HepG2 (cell line): ENCODE measurements around the gene DENND2D. TPM values are rescaled to one million over a fixed set of nuclear protein-coding genes. Genes with fewer than 3 reads are reported as not detected.

ENCODE experiments used
- CREM ChIP-seq, 2 experiments: sonication (generic) in 1 of 2; formaldehyde crosslinking in 1 of 2; IDR thresholded peaks; 2 replicates each; pipeline versions ENCODE4 v1.4.0 to v1.6.1; 2016 to 2020; ENCODE audit warnings: antibody characterized with exemption in 1 of 2, mild to moderate bottlenecking in 1 of 2, missing genetic modification reagents in 1 of 2
- GFI1 ChIP-seq: sonication (generic); formaldehyde crosslinking; IDR thresholded peaks from 2 replicates; pipeline ENCODE4 v1.5.0; 2020; ENCODE audit warnings: missing genetic modification reagents, mild to moderate bottlenecking, borderline replicate concordance
- HNF4A ChIP-seq: sonication (generic); formaldehyde crosslinking; IDR thresholded peaks from 2 replicates; pipeline ENCODE4 v1.4.0; 2020; ENCODE audit warnings: missing genetic modification reagents
- HOXA3 ChIP-seq: sonication (generic); formaldehyde crosslinking; IDR thresholded peaks from 2 replicates; pipeline ENCODE4 v1.5.0; 2020; ENCODE audit warnings: missing genetic modification reagents
- IKZF1 ChIP-seq: fragments of 450-650 bp; IDR thresholded peaks from 2 replicates; pipeline ENCODE4 v1.7.1; 2016
- NCOA2 ChIP-seq: sonication (generic); formaldehyde crosslinking; IDR thresholded peaks from 2 replicates; pipeline ENCODE4 v1.8.0; 2022; ENCODE audit warnings: inconsistent platforms
- NR2F1 ChIP-seq, 2 experiments: fragments of 450-650 bp in 1 of 2; formaldehyde crosslinking in 1 of 2; IDR thresholded peaks; 2 replicates each; pipeline versions ENCODE4 v1.5.0 to v1.6.1; 2016 to 2020; ENCODE audit warnings: mild to moderate bottlenecking in 1 of 2, missing compliant biosample characterization in 1 of 2, missing genetic modification reagents in 1 of 2, moderate library complexity in 1 of 2
- SPEN ChIP-seq: sonication (generic); formaldehyde crosslinking; IDR thresholded peaks from 2 replicates; pipeline ENCODE4 v1.5.1; 2020; ENCODE audit warnings: low read depth, mild to moderate bottlenecking, missing genetic modification reagents
- TEAD3 ChIP-seq: optimal IDR thresholded peaks from 2 replicates; pipeline ENCODE3; 2016; ENCODE audit warnings: borderline replicate concordance
- THAP11 ChIP-seq: IDR thresholded peaks from 2 replicates; pipeline ENCODE4 v1.6.1; 2016; ENCODE audit warnings: missing biosample characterization, missing genetic modification reagents
- ZKSCAN8 ChIP-seq: IDR thresholded peaks from 2 replicates; pipeline ENCODE4 v1.6.1; 2016; ENCODE audit warnings: borderline replicate concordance, missing genetic modification reagents, missing compliant biosample characterization
- polyA plus RNA-seq, 8 experiments: library from polyadenylated mRNA; depleted of rRNA in 3 of 8; stranded (reverse) in 7 of 8; unstranded in 1 of 8; fragments of >200 nt; fragmentation: Illumina TruSeq in 4 of 8; extraction: Trizol in 4 of 8; gene quantifications; 2 replicates each; pipeline versions ENCODE4 v1.2.1 to v1.2.3, GENCODE V29; 2011 to 2016; ENCODE audit warnings: low read depth in 4 of 8, missing spikeins in 1 of 8, mixed read lengths in 1 of 8; ENCODE audit not compliant: insufficient read depth in 1 of 8
- total RNA-seq, 5 experiments: library from RNA; depleted of rRNA; stranded (reverse); fragments of >200 nt; fragmentation: Illumina TruSeq; extraction: Trizol; gene quantifications; 2 replicates each; pipeline ENCODE4 v1.2.3, GENCODE V29; 2016; ENCODE audit warnings: low read depth in 1 of 5
- TF ChIP-seq, protein P1 (sequence below): sonication (generic); formaldehyde crosslinking; IDR thresholded peaks from 2 replicates; pipeline ENCODE4 v1.4.0; 2020; ENCODE audit warnings: mild to moderate bottlenecking, missing genetic modification reagents
- TF ChIP-seq, protein P2 (sequence below): IDR thresholded peaks from 2 replicates; pipeline ENCODE4 v1.6.1; 2016
- TF ChIP-seq, protein P3 (sequence below): sonication (generic); formaldehyde crosslinking; IDR thresholded peaks from 2 replicates; pipeline ENCODE4 v1.4.0; 2020; ENCODE audit warnings: mild to moderate bottlenecking, low read depth, missing genetic modification reagents
- TF ChIP-seq, protein P4 (sequence below): sonication (generic); formaldehyde crosslinking; IDR thresholded peaks from 2 replicates; pipeline ENCODE4 v1.4.0; 2020; ENCODE audit warnings: missing genetic modification reagents, mild to moderate bottlenecking, borderline replicate concordance
- TF ChIP-seq, protein P5 (sequence below): sonication (generic); formaldehyde crosslinking; IDR thresholded peaks from 2 replicates; pipeline ENCODE4 v1.5.0; 2020; ENCODE audit warnings: mild to moderate bottlenecking, missing genetic modification reagents, borderline replicate concordance

DENND2D gene
- total and polyA plus RNA-seq, 2 of the 13 experiments (the other 11 are each of a cell fraction or from before 2014, with no cell fraction given), result 0.04 TPM; not detected in 1

DNA sequence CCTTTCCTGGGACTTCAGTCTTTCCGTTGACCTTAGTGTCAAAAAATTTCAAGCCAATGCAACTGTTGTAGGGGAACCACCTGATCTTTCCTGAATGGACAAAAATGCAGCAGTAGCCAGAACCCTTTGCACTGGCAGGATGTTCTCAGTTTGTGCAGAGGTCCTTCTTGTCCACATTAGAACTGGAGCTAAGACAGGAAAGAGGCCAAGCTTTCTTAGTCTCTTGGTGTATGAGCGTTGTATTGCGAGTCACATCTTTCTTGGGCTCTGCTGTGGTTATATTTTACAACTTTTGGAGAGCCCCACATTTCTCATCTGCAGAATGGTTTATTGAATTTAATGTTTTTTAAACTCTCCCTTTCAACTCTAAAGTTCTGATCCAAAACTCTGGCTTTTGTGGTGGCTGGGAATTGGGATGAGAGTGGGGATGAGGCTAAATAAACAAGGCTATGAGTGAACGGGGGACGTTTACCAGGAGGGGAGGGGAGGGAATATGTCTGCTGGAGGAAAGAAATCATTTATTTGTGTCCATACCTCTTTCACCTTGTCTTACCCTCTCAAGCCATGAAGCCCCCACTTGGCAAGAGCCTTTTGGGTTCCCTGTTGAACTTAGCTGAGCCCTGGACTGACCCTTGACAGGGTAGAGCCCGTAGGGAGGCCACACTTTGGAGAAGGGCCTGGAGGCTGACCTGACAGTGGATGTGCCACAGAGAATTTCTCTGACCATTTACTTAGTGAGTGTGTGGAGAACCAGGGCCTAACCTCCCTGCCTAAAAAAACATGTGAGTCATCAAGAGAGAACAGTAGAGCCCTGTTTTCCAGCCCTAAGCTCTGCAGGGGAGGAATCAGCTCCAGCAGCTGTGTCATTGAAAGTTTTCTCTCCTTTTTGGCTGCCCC lies 27.7 kb upstream of the DENND2D start (continued):
- 0 out of 2 replicates have a peak, but pooled peaks have one; percentile 4 for TF ChIP-seq ZKSCAN8 (CRISPR knock-in tag)
- peak; percentile 59 for TF ChIP-seq TEAD3
- TF ChIP-seq NR2F1 (CRISPR knock-in tag; IDR thresholded peaks at IDR 0.05), result peak in 1 of 2 experiments; percentile 32; a peak in 1 of 4 replicates
- peak; percentile 46; the same call in 1 of the 2 replicates for TF ChIP-seq CREM (IDR thresholded peaks at IDR 0.05)
- TF ChIP-seq CREM (CRISPR knock-in tag; IDR thresholded peaks at IDR 0.05), result no peak
- TF ChIP-seq, protein P1, sequence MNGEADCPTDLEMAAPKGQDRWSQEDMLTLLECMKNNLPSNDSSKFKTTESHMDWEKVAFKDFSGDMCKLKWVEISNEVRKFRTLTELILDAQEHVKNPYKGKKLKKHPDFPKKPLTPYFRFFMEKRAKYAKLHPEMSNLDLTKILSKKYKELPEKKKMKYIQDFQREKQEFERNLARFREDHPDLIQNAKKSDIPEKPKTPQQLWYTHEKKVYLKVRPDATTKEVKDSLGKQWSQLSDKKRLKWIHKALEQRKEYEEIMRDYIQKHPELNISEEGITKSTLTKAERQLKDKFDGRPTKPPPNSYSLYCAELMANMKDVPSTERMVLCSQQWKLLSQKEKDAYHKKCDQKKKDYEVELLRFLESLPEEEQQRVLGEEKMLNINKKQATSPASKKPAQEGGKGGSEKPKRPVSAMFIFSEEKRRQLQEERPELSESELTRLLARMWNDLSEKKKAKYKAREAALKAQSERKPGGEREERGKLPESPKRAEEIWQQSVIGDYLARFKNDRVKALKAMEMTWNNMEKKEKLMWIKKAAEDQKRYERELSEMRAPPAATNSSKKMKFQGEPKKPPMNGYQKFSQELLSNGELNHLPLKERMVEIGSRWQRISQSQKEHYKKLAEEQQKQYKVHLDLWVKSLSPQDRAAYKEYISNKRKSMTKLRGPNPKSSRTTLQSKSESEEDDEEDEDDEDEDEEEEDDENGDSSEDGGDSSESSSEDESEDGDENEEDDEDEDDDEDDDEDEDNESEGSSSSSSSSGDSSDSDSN (CRISPR knock-in tag), result peak; percentile 42; the same call in 1 of the 2 replicates
- TF ChIP-seq THAP11 (CRISPR knock-in tag), result peak; percentile 30; the same call in 1 of the 2 replicates
- peak; percentile 68 for TF ChIP-seq NCOA2 (CRISPR knock-in tag)
- peak; percentile 36; the same call in 1 of the 2 replicates for TF ChIP-seq HOXA3
- TF ChIP-seq, protein P2, sequence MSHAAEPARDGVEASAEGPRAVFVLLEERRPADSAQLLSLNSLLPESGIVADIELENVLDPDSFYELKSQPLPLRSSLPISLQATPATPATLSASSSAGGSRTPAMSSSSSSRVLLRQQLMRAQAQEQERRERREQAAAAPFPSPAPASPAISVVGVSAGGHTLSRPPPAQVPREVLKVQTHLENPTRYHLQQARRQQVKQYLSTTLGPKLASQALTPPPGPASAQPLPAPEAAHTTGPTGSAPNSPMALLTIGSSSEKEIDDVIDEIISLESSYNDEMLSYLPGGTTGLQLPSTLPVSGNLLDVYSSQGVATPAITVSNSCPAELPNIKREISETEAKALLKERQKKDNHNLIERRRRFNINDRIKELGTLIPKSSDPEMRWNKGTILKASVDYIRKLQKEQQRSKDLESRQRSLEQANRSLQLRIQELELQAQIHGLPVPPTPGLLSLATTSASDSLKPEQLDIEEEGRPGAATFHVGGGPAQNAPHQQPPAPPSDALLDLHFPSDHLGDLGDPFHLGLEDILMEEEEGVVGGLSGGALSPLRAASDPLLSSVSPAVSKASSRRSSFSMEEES, result 0 out of 2 replicates have a peak, but pooled peaks have one; percentile 52
- TF ChIP-seq, protein P3, sequence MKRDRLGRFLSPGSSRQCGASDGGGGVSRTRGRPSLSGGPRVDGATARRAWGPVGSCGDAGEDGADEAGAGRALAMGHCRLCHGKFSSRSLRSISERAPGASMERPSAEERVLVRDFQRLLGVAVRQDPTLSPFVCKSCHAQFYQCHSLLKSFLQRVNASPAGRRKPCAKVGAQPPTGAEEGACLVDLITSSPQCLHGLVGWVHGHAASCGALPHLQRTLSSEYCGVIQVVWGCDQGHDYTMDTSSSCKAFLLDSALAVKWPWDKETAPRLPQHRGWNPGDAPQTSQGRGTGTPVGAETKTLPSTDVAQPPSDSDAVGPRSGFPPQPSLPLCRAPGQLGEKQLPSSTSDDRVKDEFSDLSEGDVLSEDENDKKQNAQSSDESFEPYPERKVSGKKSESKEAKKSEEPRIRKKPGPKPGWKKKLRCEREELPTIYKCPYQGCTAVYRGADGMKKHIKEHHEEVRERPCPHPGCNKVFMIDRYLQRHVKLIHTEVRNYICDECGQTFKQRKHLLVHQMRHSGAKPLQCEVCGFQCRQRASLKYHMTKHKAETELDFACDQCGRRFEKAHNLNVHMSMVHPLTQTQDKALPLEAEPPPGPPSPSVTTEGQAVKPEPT, result 0 out of 2 replicates have a peak, but pooled peaks have one; percentile 33
- TF ChIP-seq, protein P4, sequence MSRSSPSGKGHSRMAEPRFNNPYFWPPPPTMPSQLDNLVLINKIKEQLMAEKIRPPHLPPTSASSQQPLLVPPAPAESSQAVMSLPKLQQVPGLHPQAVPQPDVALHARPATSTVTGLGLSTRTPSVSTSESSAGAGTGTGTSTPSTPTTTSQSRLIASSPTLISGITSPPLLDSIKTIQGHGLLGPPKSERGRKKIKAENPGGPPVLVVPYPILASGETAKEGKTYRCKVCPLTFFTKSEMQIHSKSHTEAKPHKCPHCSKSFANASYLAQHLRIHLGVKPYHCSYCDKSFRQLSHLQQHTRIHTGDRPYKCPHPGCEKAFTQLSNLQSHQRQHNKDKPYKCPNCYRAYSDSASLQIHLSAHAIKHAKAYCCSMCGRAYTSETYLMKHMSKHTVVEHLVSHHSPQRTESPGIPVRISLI, result peak; percentile 80; the same call in 1 of the 2 replicates
- TF ChIP-seq IKZF1, result no peak
- TF ChIP-seq GFI1 (CRISPR knock-in tag), result peak; percentile 37; the same call in 1 of the 2 replicates
- TF ChIP-seq, protein P5, sequence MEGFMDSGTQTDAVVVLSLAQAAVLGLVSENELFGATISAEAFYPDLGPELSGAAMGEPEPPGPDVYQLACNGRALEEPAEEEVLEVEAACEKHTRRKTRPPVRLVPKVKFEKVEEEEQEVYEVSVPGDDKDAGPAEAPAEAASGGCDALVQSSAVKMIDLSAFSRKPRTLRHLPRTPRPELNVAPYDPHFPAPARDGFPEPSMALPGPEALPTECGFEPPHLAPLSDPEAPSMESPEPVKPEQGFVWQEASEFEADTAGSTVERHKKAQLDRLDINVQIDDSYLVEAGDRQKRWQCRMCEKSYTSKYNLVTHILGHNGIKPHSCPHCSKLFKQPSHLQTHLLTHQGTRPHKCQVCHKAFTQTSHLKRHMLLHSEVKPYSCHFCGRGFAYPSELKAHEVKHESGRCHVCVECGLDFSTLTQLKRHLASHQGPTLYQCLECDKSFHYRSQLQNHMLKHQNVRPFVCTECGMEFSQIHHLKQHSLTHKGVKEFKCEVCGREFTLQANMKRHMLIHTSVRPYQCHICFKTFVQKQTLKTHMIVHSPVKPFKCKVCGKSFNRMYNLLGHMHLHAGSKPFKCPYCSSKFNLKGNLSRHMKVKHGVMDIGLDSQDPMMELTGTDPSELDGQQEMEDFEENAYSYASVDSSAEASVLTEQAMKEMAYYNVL (CRISPR knock-in tag), result peak; percentile 92
- TF ChIP-seq HNF4A (CRISPR knock-in tag), result peak; percentile 38; the same call in 1 of the 2 replicates
- no peak for TF ChIP-seq SPEN (CRISPR knock-in tag)
